H1 (cell line): ENCODE data around the gene FBXL15. TPM values are rescaled to one million over a fixed set of nuclear protein-coding genes. Genes with fewer than 3 reads are reported as not detected.
A peak's percentile ranks its signal among the peaks of the same experiment; 100 is the strongest.

Source experiments
- CTCF ChIA-PET: fragments of 300-600 bp; sonication (Branson Sonifier 250); formaldehyde crosslinking; loops from one replicate; lab custom pipeline; 2021; ENCODE audit not compliant: partially characterized antibody; lab: Charles Lee
- POLR2A ChIA-PET: fragments of 300-600 bp; sonication (Branson Sonifier 250); formaldehyde crosslinking; loops from one replicate; lab custom pipeline; 2021; ENCODE audit warnings: inconsistent platforms; ENCODE audit not compliant: partially characterized antibody; lab: Charles Lee
- DNase-seq, 2 experiments: peaks; one replicate each; pipeline versions ENCODE4 v3.0.0 to v3.0.0-alpha.2; 2010 to 2022; ENCODE audit warnings: low spot score in 2 of 2, low read depth in 1 of 2, mixed read lengths in 1 of 2
- FAIRE-seq: peaks from 2 replicates; lab custom pipeline; 2011; peaks lifted over from hg19 to GRCh38; lab: Jason Lieb, UNC
- H2AFZ ChIP-seq: 2 replicates; pipeline ENCODE4 v1.8.1; 2012; ENCODE audit warnings: low read length, inconsistent platforms
- H2AK5ac ChIP-seq: 2 replicates; pipeline ENCODE4 v1.6.1; 2013; ENCODE audit warnings: low read depth, low read length
- H2BK120ac ChIP-seq: replicated peaks from 2 replicates; pipeline ENCODE3; 2013; ENCODE audit warnings: low read depth, low read length, inconsistent platforms
- H2BK12ac ChIP-seq: 2 replicates; pipeline ENCODE4 v1.6.1; 2013; ENCODE audit warnings: low read depth, low read length
- H2BK15ac ChIP-seq: 2 replicates; pipeline ENCODE4 v1.6.1; 2013; ENCODE audit warnings: low read length
- H2BK20ac ChIP-seq: 2 replicates; pipeline ENCODE4 v1.6.1; 2013; ENCODE audit warnings: low read length
- H2BK5ac ChIP-seq: 2 replicates; pipeline ENCODE4 v1.6.1; 2013; ENCODE audit warnings: low read depth, low read length
- H3K14ac ChIP-seq: 2 replicates; pipeline ENCODE4 v1.6.1; 2013; ENCODE audit warnings: inconsistent platforms; ENCODE audit not compliant: insufficient read length
- H3K18ac ChIP-seq: 2 replicates; pipeline ENCODE4 v1.6.1; 2013; ENCODE audit warnings: low read length; ENCODE audit errors: extremely low read depth
- H3K23ac ChIP-seq: 2 replicates; pipeline ENCODE4 v1.6.1; 2013; ENCODE audit warnings: inconsistent platforms; ENCODE audit not compliant: insufficient read length
- H3K23me2 ChIP-seq: 2 replicates; pipeline ENCODE4 v1.6.1; 2013; ENCODE audit warnings: low read depth, low read length
- H3K27ac ChIP-seq: 2 replicates; pipeline ENCODE4 v1.6.1; 2011; ENCODE audit warnings: low read depth, low read length, inconsistent platforms
- H3K27me3 ChIP-seq, 4 experiments: replicated peaks in 1 of 4; 1 replicate in 1 of 4; 2 replicates in 3 of 4; pipeline versions ENCODE4 v1.6.1 to v1.8.1; 2011 to 2013; ENCODE audit warnings: low read length in 3 of 4, mild to moderate bottlenecking in 3 of 4, inconsistent platforms in 2 of 4, mixed read lengths in 2 of 4, moderate library complexity in 1 of 4; ENCODE audit not compliant: control insufficient read depth in 3 of 4, insufficient read depth in 3 of 4; ENCODE audit errors: extremely low read depth in 1 of 4
- H3K36me3 ChIP-seq, 4 experiments: 2 replicates each; pipeline versions ENCODE4 v1.6.1 to v1.8.1; 2011 to 2013; ENCODE audit warnings: mild to moderate bottlenecking in 4 of 4, low read length in 3 of 4, moderate library complexity in 2 of 4, control low read depth in 1 of 4, inconsistent platforms in 1 of 4; ENCODE audit not compliant: insufficient read depth in 4 of 4, control insufficient read depth in 2 of 4
- H3K4ac ChIP-seq: replicated peaks from 2 replicates; pipeline ENCODE3; 2013; ENCODE audit warnings: low read length, low read depth, mixed read lengths, inconsistent platforms; ENCODE audit not compliant: insufficient read length
- H3K4me1 ChIP-seq, 4 experiments: replicated peaks in 1 of 4; 1 replicate in 1 of 4; 2 replicates in 3 of 4; pipeline versions ENCODE4 v1.6.1 to v1.8.1; 2011 to 2013; ENCODE audit warnings: low read length in 3 of 4, inconsistent platforms in 2 of 4, mixed read lengths in 1 of 4; ENCODE audit not compliant: insufficient read depth in 4 of 4, control insufficient read depth in 3 of 4
- H3K4me2 ChIP-seq, 2 experiments: 2 replicates each; pipeline versions ENCODE4 v1.6.1 to v1.8.1; 2011 to 2013; ENCODE audit warnings: low read depth in 2 of 2, low read length in 2 of 2, control low read depth in 1 of 2, inconsistent platforms in 1 of 2, mild to moderate bottlenecking in 1 of 2; ENCODE audit not compliant: insufficient read depth in 1 of 2
- H3K4me3 ChIP-seq, 4 experiments: fragments of 200-600, 300-600 bp in 1 of 4; sonication (generic), shearing (Covaris generic), sonication (Bioruptor Twin) in 1 of 4; 2 replicates each; pipeline versions ENCODE4 v1.5.1 to v1.8.1; 2011 to 2016; ENCODE audit warnings: low read length in 4 of 4, low read depth in 3 of 4, control low read depth in 2 of 4, inconsistent platforms in 2 of 4, mild to moderate bottlenecking in 2 of 4, mixed read lengths in 1 of 4, moderate library complexity in 1 of 4; ENCODE audit not compliant: insufficient read depth in 2 of 4; ENCODE audit errors: extremely low read depth in 1 of 4
- H3K56ac ChIP-seq: replicated peaks from 2 replicates; pipeline ENCODE3; 2013; ENCODE audit warnings: low read depth, mild to moderate bottlenecking, mixed read lengths, low read length, inconsistent platforms; ENCODE audit not compliant: insufficient read length
- H3K79me1 ChIP-seq: 2 replicates; pipeline ENCODE4 v1.6.1; 2013; ENCODE audit warnings: low read depth, low read length, control low read depth
- H3K79me2 ChIP-seq, 2 experiments: 2 replicates each; pipeline versions ENCODE4 v1.6.1 to v1.8.1; 2012 to 2013; ENCODE audit warnings: low read length in 2 of 2, mild to moderate bottlenecking in 2 of 2, inconsistent platforms in 1 of 2; ENCODE audit not compliant: insufficient read depth in 2 of 2, control insufficient read depth in 1 of 2
- H3K9ac ChIP-seq, 4 experiments: replicated peaks in 1 of 4; 1 replicate in 1 of 4; 2 replicates in 3 of 4; pipeline versions ENCODE4 v1.6.1 to v1.8.1; 2011 to 2013; ENCODE audit warnings: low read depth in 3 of 4, low read length in 3 of 4, control low read depth in 2 of 4, mild to moderate bottlenecking in 2 of 4, moderate library complexity in 2 of 4, inconsistent platforms in 1 of 4; ENCODE audit errors: extremely low read depth in 1 of 4
- H3K9me3 ChIP-seq, 2 experiments: 2 replicates each; pipeline versions ENCODE4 v1.6.1 to v1.8.1; 2012 to 2013; ENCODE audit warnings: mild to moderate bottlenecking in 2 of 2, moderate library complexity in 2 of 2, control low read depth in 1 of 2, inconsistent platforms in 1 of 2, low read depth in 1 of 2, low read length in 1 of 2, mixed read lengths in 1 of 2; ENCODE audit not compliant: insufficient read depth in 2 of 2
- H4K20me1 ChIP-seq, 2 experiments: replicated peaks in 1 of 2; 2 replicates each; pipeline versions ENCODE3 to v1.8.1; 2011 to 2013; ENCODE audit warnings: inconsistent platforms in 2 of 2, low read length in 2 of 2, mild to moderate bottlenecking in 1 of 2; ENCODE audit not compliant: insufficient read depth in 2 of 2, control insufficient read depth in 1 of 2
- H4K5ac ChIP-seq: 2 replicates; pipeline ENCODE4 v1.6.1; 2013; ENCODE audit warnings: low read length, low read depth, mixed read lengths, inconsistent platforms; ENCODE audit not compliant: insufficient read length
- H4K8ac ChIP-seq: 2 replicates; pipeline ENCODE4 v1.8.0; 2013; ENCODE audit warnings: mild to moderate bottlenecking, moderate library complexity, low read length, inconsistent platforms; ENCODE audit not compliant: insufficient read depth; ENCODE audit errors: extremely low read depth
- H4K91ac ChIP-seq: replicated peaks from 2 replicates; pipeline ENCODE3; 2013; ENCODE audit warnings: low read length, mixed read lengths, inconsistent platforms; ENCODE audit not compliant: insufficient read length
- CBX8 ChIP-seq: fragments of 300-800, 300-1000 bp; sonication (generic); IDR thresholded peaks from 2 replicates; pipeline ENCODE4 v1.7.1; 2016; ENCODE audit warnings: low read depth, low read length, borderline replicate concordance
- CREB1 ChIP-seq: IDR thresholded peaks from 2 replicates; pipeline ENCODE4 v1.6.1; 2012; ENCODE audit warnings: inconsistent platforms
- EZH2 ChIP-seq: fragments of 200-600 bp; sonication (generic); IDR thresholded peaks from 2 replicates; pipeline ENCODE4 v1.7.1; 2012; ENCODE audit warnings: low read depth, mild to moderate bottlenecking, moderate library complexity, low read length, inconsistent platforms; ENCODE audit not compliant: severe bottlenecking
- NANOG ChIP-seq: IDR thresholded peaks from 2 replicates; pipeline ENCODE4 v1.6.1; 2011; ENCODE audit warnings: low read length, low read depth, mild to moderate bottlenecking, inconsistent platforms; ENCODE audit not compliant: insufficient read depth, poor library complexity, severe bottlenecking
- POLR2AphosphoS5 ChIP-seq: IDR thresholded peaks from 2 replicates; pipeline ENCODE4 v1.6.1; 2011; ENCODE audit warnings: low read depth, low read length
- POU5F1 ChIP-seq: IDR thresholded peaks from 2 replicates; pipeline ENCODE4 v1.6.1; 2011; ENCODE audit warnings: low read depth, mild to moderate bottlenecking, low read length, moderate library complexity
- SIN3A ChIP-seq, 2 experiments: IDR thresholded peaks in 1 of 2; conservative IDR thresholded peaks in 1 of 2; 2 replicates each; pipeline ENCODE4 v1.6.1; 2011 to 2012; ENCODE audit warnings: low read length in 2 of 2, improper control_type of control experiment in 1 of 2, low read depth in 1 of 2, mild to moderate bottlenecking in 1 of 2
- TBP ChIP-seq: IDR thresholded peaks from 2 replicates; pipeline ENCODE4 v1.6.1; 2011; ENCODE audit warnings: low read depth, low read length, improper control_type of control experiment
- USF2 ChIP-seq: IDR thresholded peaks from 2 replicates; pipeline ENCODE4 v1.6.1; 2011; ENCODE audit warnings: low read length, improper control_type of control experiment
- YY1 ChIP-seq: IDR thresholded peaks from 2 replicates; pipeline ENCODE4 v1.6.1; 2011; ENCODE audit warnings: low read depth, mild to moderate bottlenecking, low read length
- WGBS, 2 experiments: shearing (Covaris generic) in 1 of 2; methylation state at CpG; one replicate each; pipeline versions ENCODE4 v1.1.6 to v1.1.7; 2013 to 2015; ENCODE audit warnings: low lambda C conversion rate in 2 of 2, mixed read lengths in 2 of 2, inconsistent platforms in 1 of 2, low coverage in 1 of 2, missing lambda C conversion rate in 1 of 2; ENCODE audit not compliant: insufficient replicate concordance in 2 of 2, insufficient coverage in 1 of 2, insufficient read length in 1 of 2; ENCODE audit errors: extremely low coverage in 1 of 2, missing lambda C conversion rate in 1 of 2; 5-methylcytosine and 5-hydroxymethylcytosine counted together
- polyA plus RNA-seq, 7 experiments: library from polyadenylated mRNA; depleted of rRNA in 3 of 7; stranded (reverse) in 5 of 7; unstranded in 2 of 7; fragments of >200 nt in 5 of 7; fragments of 200-250 nt in 2 of 7; gene quantifications; 1 replicate in 5 of 7; 2 replicates in 1 of 7; 4 replicates in 1 of 7; pipeline versions ENCODE4 v1.2.1 to v1.2.3, GENCODE V29; 2011 to 2013; ENCODE audit warnings: missing spikeins in 2 of 7, mixed read lengths in 2 of 7
- total RNA-seq: library from RNA; stranded (reverse); fragmentation: NEBNext Ultra II Directional; extraction: Animal tissue kit (Norgen Biotek cat#: 25700); gene quantifications from 2 replicates; pipeline ENCODE4 v1.2.1, GENCODE V29; 2021

The FBXL15 gene
- total and polyA plus RNA-seq, 2 of the 8 experiments (the other 6 are each of a cell fraction or from before 2014, with no cell fraction given) = 11.3 to 22.6 TPM

GRCh38 chr10:102460836-102461186 is 40.2 kb downstream of the FBXL15 start:
- ChIA-PET CTCF (interaction anchor here (0.9 to 4.7 kb wide), 7 partner anchors 11 to 66 kb away, joined by 3 to 40 read pairs (median 9); partner anchors contain the start of genes C10orf95, CUEDC2 and FBXL15), POLR2A (interaction anchor here (0.9 to 5.7 kb wide), 10 partner anchors 8 to 215 kb away, joined by 3 to 69 read pairs (median 6); partner anchors contain the start of genes C10orf95, CUEDC2, FBXL15 and GBF1)
- peak overlapping the region in 2 of 4 experiments; percentile 61 to 83; a peak in 5 of 7 replicates for H3K9ac ChIP-seq
- peak overlapping the region; percentile 87 for H2BK5ac ChIP-seq
- H3K4me2 ChIP-seq = peak overlapping the region; percentile 75 to 94
- peak overlapping the region; percentile 51 for H3K27ac ChIP-seq
- 49% methylated on average over 8 of the region's 8 CpGs; no CpG with 5 or more reads in 1 of the 2 experiments for WGBS, 2 experiments
- peak overlapping the region; percentile 97 for H2AFZ ChIP-seq
- H3K23me2 ChIP-seq = peaks cover 5% of the 10 kb centered on the region; the same call in 1 of the 2 replicates
- H3K4me1 ChIP-seq = peaks cover 8 to 24% (median 14%) of the 10 kb centered on the region in 4 experiments
- H3K23ac ChIP-seq = no peak overlapping the region
- peak overlapping the region; percentile 35 for H4K5ac ChIP-seq
- H3K18ac ChIP-seq = peak overlapping the region; percentile 66
- no peak for FAIRE-seq
- H4K8ac ChIP-seq = peak overlapping the region; percentile 47; the same call in 1 of the 2 replicates
- peak overlapping the region; percentile 84 for H4K91ac ChIP-seq
- peak overlapping the region; percentile 66 for H2BK15ac ChIP-seq
- H3K9me3 ChIP-seq = no peaks in the 10 kb centered on the region
- no peak for DNase-seq
- H3K36me3 ChIP-seq = peaks cover 0 to 11% (median 3%) of the 10 kb centered on the region in 4 experiments; a peak in 3 of 8 replicates
- H3K4me3 ChIP-seq = peak overlapping the region in 2 of 4 experiments; percentile 50 to 75; a peak in 4 of 8 replicates
- H3K4ac ChIP-seq = peak overlapping the region; percentile 3
- H2AK5ac ChIP-seq = peak overlapping the region; percentile 88; the same call in 1 of the 2 replicates
- H2BK120ac ChIP-seq = no peak overlapping the region
- no peaks in the 10 kb centered on the region for H3K79me2 ChIP-seq
- H3K27me3 ChIP-seq = peaks cover 0 to 5% (median 0%) of the 10 kb centered on the region in 4 experiments; a peak in 1 of 7 replicates
- peak overlapping the region; percentile 69 for H2BK12ac ChIP-seq
- H3K14ac ChIP-seq = no peak overlapping the region
- H3K56ac ChIP-seq = no peak overlapping the region
- no peaks in the 10 kb centered on the region; the same call in 1 of the 2 replicates for H3K79me1 ChIP-seq
- peak overlapping the region; percentile 28; the same call in 1 of the 2 replicates for H2BK20ac ChIP-seq
- no peaks in the 10 kb centered on the region for H4K20me1 ChIP-seq
- TF ChIP-seq EZH2 = no peak
- no peak for TF ChIP-seq TBP
- TF ChIP-seq CBX8 = no peak
- TF ChIP-seq POLR2AphosphoS5 = no peak
- no peak for TF ChIP-seq SIN3A (conservative IDR thresholded peaks at IDR 0.05 in 1 of 2, IDR thresholded peaks at IDR 0.05 in 1 of 2; ENCODE audit: low read depth in 1 of 2, low read length in 2 of 2)
- TF ChIP-seq USF2 = no peak
- TF ChIP-seq POU5F1 = no peak
- TF ChIP-seq YY1 = no peak
- TF ChIP-seq CREB1 = no peak
- no peak for TF ChIP-seq NANOG
